CD14-positive monocyte (primary cell): ENCODE measurements around the gene BOC. TPM values are rescaled to one million over a fixed set of nuclear protein-coding genes. Genes with fewer than 3 reads are reported as not detected.
A peak's percentile ranks its signal among the peaks of the same experiment; 100 is the strongest.

Source experiments
- DNase-seq, 3 donors: peaks; one replicate each; pipeline ENCODE4 v3.0.0-alpha.2; 2011 to 2022
- H2AFZ ChIP-seq: 2 replicates; pipeline ENCODE4 v1.6.0; 2012; ENCODE audit warnings: mild to moderate bottlenecking, low read depth, low read length, inconsistent platforms; ENCODE audit not compliant: insufficient read depth, poor library complexity, severe bottlenecking
- H3K27ac ChIP-seq, 2 donors: 1 replicate in 1 of 2; 2 replicates in 1 of 2; pipeline ENCODE4 v1.5.1; 2012 to 2013; ENCODE audit warnings: low read length in 2 of 2, control low read depth in 1 of 2, inconsistent platforms in 1 of 2, low read depth in 1 of 2, mild to moderate bottlenecking in 1 of 2
- H3K27me3 ChIP-seq, 2 donors: one replicate each; pipeline versions ENCODE4 v1.6.0 to v1.6.1; 2011 to 2013; ENCODE audit warnings: low read length in 2 of 2; ENCODE audit not compliant: control insufficient read depth in 2 of 2, insufficient read depth in 2 of 2
- H3K36me3 ChIP-seq, 2 donors: replicated peaks in 1 of 2; 1 replicate in 1 of 2; 2 replicates in 1 of 2; pipeline versions ENCODE4 v1.5.1 to v1.6.1; 2012 to 2013; ENCODE audit warnings: low read length in 2 of 2, control low read depth in 1 of 2, inconsistent platforms in 1 of 2, mild to moderate bottlenecking in 1 of 2; ENCODE audit not compliant: insufficient read depth in 2 of 2, control insufficient read depth in 1 of 2
- H3K4me1 ChIP-seq, 2 donors: 1 replicate in 1 of 2; 2 replicates in 1 of 2; pipeline versions ENCODE4 v1.5.1 to v1.6.1; 2012 to 2013; ENCODE audit warnings: low read length in 2 of 2, control low read depth in 1 of 2, inconsistent platforms in 1 of 2, mild to moderate bottlenecking in 1 of 2, moderate library complexity in 1 of 2; ENCODE audit not compliant: insufficient read depth in 2 of 2, control insufficient read depth in 1 of 2
- H3K4me2 ChIP-seq: replicated peaks from 2 replicates; pipeline ENCODE3; 2012; ENCODE audit warnings: low read length, moderate library complexity, mild to moderate bottlenecking; ENCODE audit not compliant: poor library complexity, severe bottlenecking; ENCODE audit errors: extremely low read depth
- H3K4me3 ChIP-seq, 3 experiments: fragments of 200-600 bp in 1 of 3; sonication (generic) in 1 of 3; replicated peaks in 1 of 3; 1 replicate in 2 of 3; 2 replicates in 1 of 3; pipeline ENCODE4 v1.5.1; 2011 to 2013; ENCODE audit warnings: low read length in 3 of 3, mild to moderate bottlenecking in 3 of 3, control low read depth in 2 of 3, low read depth in 2 of 3, inconsistent platforms in 1 of 3, moderate library complexity in 1 of 3
- H3K79me2 ChIP-seq: 2 replicates; pipeline ENCODE4 v1.6.0; 2012; ENCODE audit warnings: mild to moderate bottlenecking, control low read depth, inconsistent platforms, low read length, moderate library complexity; ENCODE audit not compliant: insufficient read depth
- H3K9ac ChIP-seq: 2 replicates; pipeline ENCODE4 v1.6.0; 2017; ENCODE audit warnings: low read length, mild to moderate bottlenecking; ENCODE audit not compliant: insufficient read depth, poor library complexity, severe bottlenecking
- H3K9me3 ChIP-seq, 2 donors: replicated peaks in 1 of 2; 1 replicate in 1 of 2; 2 replicates in 1 of 2; pipeline versions ENCODE4 v1.5.1 to v1.6.1; 2012 to 2013; ENCODE audit warnings: low read length in 2 of 2, control low read depth in 1 of 2; ENCODE audit not compliant: control insufficient read depth in 1 of 2, insufficient read depth in 1 of 2
- H4K20me1 ChIP-seq: 2 replicates; pipeline ENCODE4 v1.6.0; 2012; ENCODE audit warnings: mild to moderate bottlenecking, low read length, control low read depth, moderate library complexity; ENCODE audit not compliant: insufficient read depth
- H3K27ac Mint-ChIP-seq, 7 donors: one replicate each; pipeline ENCODE4 v1.8.0; 2020; ENCODE audit warnings: mild to moderate bottlenecking in 7 of 7, mixed read lengths in 7 of 7, moderate library complexity in 6 of 7, inconsistent platforms in 2 of 7
- H3K27me3 Mint-ChIP-seq, 3 donors: one replicate each; pipeline ENCODE4 v1.8.0; 2021 to 2022; ENCODE audit warnings: low read depth in 3 of 3, mild to moderate bottlenecking in 3 of 3, mixed read lengths in 3 of 3, moderate library complexity in 3 of 3, inconsistent platforms in 1 of 3
- H3K36me3 Mint-ChIP-seq, 2 donors: one replicate each; pipeline ENCODE4 v1.8.0; 2020; ENCODE audit warnings: mixed read lengths in 2 of 2, inconsistent platforms in 1 of 2, mild to moderate bottlenecking in 1 of 2
- H3K4me1 Mint-ChIP-seq: one replicate; pipeline ENCODE4 v1.8.0; 2020; ENCODE audit warnings: mild to moderate bottlenecking, mixed read lengths
- H3K4me3 Mint-ChIP-seq, 2 donors: one replicate each; pipeline ENCODE4 v1.8.0; 2020; ENCODE audit warnings: mild to moderate bottlenecking in 2 of 2, mixed read lengths in 2 of 2, moderate library complexity in 1 of 2
- H3K9me3 Mint-ChIP-seq, 7 donors: one replicate each; pipeline ENCODE4 v1.8.0; 2020 to 2022; ENCODE audit warnings: mixed read lengths in 7 of 7, mild to moderate bottlenecking in 6 of 7, moderate library complexity in 6 of 7, inconsistent platforms in 2 of 7
- CTCF ChIP-seq: fragments of 200-600 bp; IDR thresholded peaks from one replicate; pipeline ENCODE4 v1.8.0; 2022; ENCODE audit warnings: antibody characterized with exemption, mild to moderate bottlenecking
- WGBS: methylation state at CpG from one replicate; pipeline ENCODE4 v1.1.5; 2013; ENCODE audit warnings: missing lambda C conversion rate; ENCODE audit not compliant: insufficient coverage; 5-methylcytosine and 5-hydroxymethylcytosine counted together
- intact Hi-C, 2 donors: fragments of 100-400 bp; cut with micrococcal nuclease; formaldehyde crosslinking; loops; one replicate each; pipeline versions ENCODE4 v1.15.0 to v1.15.1; 2023
- polyA plus RNA-seq, 3 donors: library from polyadenylated mRNA; depleted of rRNA in 1 of 3; unstranded in 2 of 3; stranded (reverse) in 1 of 3; fragments of 300-500 nt in 2 of 3; fragments of >200 nt in 1 of 3; fragmentation: Illumina TruSeq in 2 of 3; gene quantifications; 1 replicate in 2 of 3; 2 replicates in 1 of 3; pipeline ENCODE4 v1.2.3, GENCODE V29; 2012 to 2021

BOC gene
- polyA plus RNA-seq, 3 donors, result not detected

- TF ChIP-seq CTCF, result no peak
- DNase-seq, result peak in 1 of 3 donors; percentile 2
- Histone ChIP-seq H2AFZ (peak overlapping the region; percentile 43), H3K36me3 (no peaks in the 10 kb centered on the region), H3K4me2 (no peak overlapping the region), H3K9ac (peak overlapping the region; percentile 34), H3K4me3 (no peak overlapping the region), H3K79me2 (no peaks in the 10 kb centered on the region), H3K27ac (no peak overlapping the region), H4K20me1 (no peaks in the 10 kb centered on the region), H3K4me1 (peaks cover 10 to 11% of the 10 kb centered on the region in 2 donors), H3K9me3 (no peaks in the 10 kb centered on the region), H3K27me3 (no peaks in the 10 kb centered on the region)
- WGBS, result 80% methylated on average over 5 of the region's 7 CpGs
- no peak overlapping the region for H3K4me3 Mint-ChIP-seq
- no peaks in the 10 kb centered on the region for H3K36me3 Mint-ChIP-seq
- intact Hi-C loops, result no loop called here
- peak overlapping the region in 4 of 7 donors; percentile 2 to 63 (median 29) for H3K27ac Mint-ChIP-seq
- peaks cover 19% of the 10 kb centered on the region for H3K4me1 Mint-ChIP-seq
- H3K27me3 Mint-ChIP-seq, result peaks cover 1 to 2% (median 1%) of the 10 kb centered on the region in 3 donors
- no peaks in the 10 kb centered on the region for H3K9me3 Mint-ChIP-seq
Observed at GRCh38 chr3:113255100-113255853, 43.9 kb downstream of the BOC start.

GRCh38 chr3:113255854-113256615 lies 44.7 kb downstream of the BOC start:
- H3K4me2 ChIP-seq, result no peak overlapping the region
- no peak overlapping the region for H3K4me3 ChIP-seq
- H3K4me1 ChIP-seq, result peaks cover 10 to 11% of the 10 kb centered on the region in 2 donors
- no peak overlapping the region for H2AFZ ChIP-seq
- H3K36me3 ChIP-seq, result no peaks in the 10 kb centered on the region
- TF ChIP-seq CTCF, result no peak
- no peaks in the 10 kb centered on the region for H3K79me2 ChIP-seq
- no peak overlapping the region for H3K27ac Mint-ChIP-seq
- DNase-seq, result no peak
- no peaks in the 10 kb centered on the region for H3K36me3 Mint-ChIP-seq
- H3K4me1 Mint-ChIP-seq, result peaks cover 19% of the 10 kb centered on the region
- H3K27ac ChIP-seq, result no peak overlapping the region
- H3K9me3 Mint-ChIP-seq, result no peaks in the 10 kb centered on the region
- no peaks in the 10 kb centered on the region for H4K20me1 ChIP-seq
- intact Hi-C loops, result no loop called here
- H3K9me3 ChIP-seq, result no peaks in the 10 kb centered on the region
- WGBS, result 93% methylated on average over 4 of the region's 7 CpGs
- no peak overlapping the region for H3K4me3 Mint-ChIP-seq
- H3K27me3 ChIP-seq, result no peaks in the 10 kb centered on the region
- no peak overlapping the region for H3K9ac ChIP-seq
- peaks cover 0 to 5% (median under 1%) of the 10 kb centered on the region in 3 donors for H3K27me3 Mint-ChIP-seq
